OCI-LY1 (cell line): ENCODE data around the gene PSMD7.

ENCODE experiments used
- H2AFZ ChIP-seq: fragments of 200-600 bp; sonication (generic), shearing (Covaris generic); 2 replicates; pipeline ENCODE4 v1.6.0; 2014; ENCODE audit warnings: antibody characterized with exemption, mild to moderate bottlenecking, low read length
- H3F3A ChIP-seq: fragments of 200-600 bp; sonication (generic), shearing (Covaris generic); 2 replicates; pipeline ENCODE4 v1.6.0; 2014; ENCODE audit warnings: mild to moderate bottlenecking, antibody characterized with exemption, low read length, moderate library complexity; ENCODE audit not compliant: insufficient read depth
- H3K27ac ChIP-seq: fragments of 200-600 bp; sonication (generic); 2 replicates; pipeline ENCODE4 v1.5.1; 2014; ENCODE audit warnings: low read length, mixed run types, mild to moderate bottlenecking, low read depth; ENCODE audit not compliant: poor library complexity, severe bottlenecking
- H3K27me3 ChIP-seq: fragments of 200-600 bp; sonication (generic); 2 replicates; pipeline ENCODE4 v1.6.0; 2014; ENCODE audit warnings: antibody characterized with exemption, mild to moderate bottlenecking, low read length, moderate library complexity; ENCODE audit not compliant: insufficient read depth
- H3K36me3 ChIP-seq: fragments of 200-600 bp; sonication (generic); 2 replicates; pipeline ENCODE4 v1.6.1; 2014; ENCODE audit warnings: mild to moderate bottlenecking, antibody characterized with exemption, low read length, moderate library complexity, mixed read lengths; ENCODE audit not compliant: insufficient read depth
- H3K4me1 ChIP-seq: fragments of 200-600 bp; sonication (generic); 2 replicates; pipeline ENCODE4 v1.5.1; 2014; ENCODE audit warnings: mild to moderate bottlenecking, low read length, moderate library complexity; ENCODE audit not compliant: insufficient read depth, severe bottlenecking
- H3K4me2 ChIP-seq: fragments of 200-600 bp; sonication (generic), shearing (Covaris generic); 2 replicates; pipeline ENCODE4 v1.6.1; 2014; ENCODE audit warnings: low read length
- H3K4me3 ChIP-seq: fragments of 200-600 bp; sonication (generic); 2 replicates; pipeline ENCODE4 v1.5.1; 2014; ENCODE audit warnings: low read length, low read depth, mild to moderate bottlenecking, mixed read lengths; ENCODE audit not compliant: poor library complexity, severe bottlenecking
- H3K79me2 ChIP-seq: fragments of 200-600 bp; shearing (Covaris generic); 2 replicates; pipeline ENCODE4 v1.6.1; 2016; ENCODE audit warnings: mixed run types, low read length, mixed read lengths; ENCODE audit not compliant: insufficient read depth
- H3K9ac ChIP-seq: fragments of 200-600 bp; sonication (generic), shearing (Covaris generic); 2 replicates; pipeline ENCODE4 v1.6.1; 2014; ENCODE audit warnings: mild to moderate bottlenecking, low read length, mixed read lengths
- H3K9me2 ChIP-seq: fragments of 200-600 bp; sonication (generic), shearing (Covaris generic); 2 replicates; pipeline ENCODE4 v1.6.1; 2014; ENCODE audit warnings: low read depth, mild to moderate bottlenecking, low read length, mixed read lengths
- H3K9me3 ChIP-seq: fragments of 200-600 bp; shearing (Covaris generic); 2 replicates; pipeline ENCODE4 v1.6.1; 2014; ENCODE audit warnings: low read length, mixed read lengths
- H4K20me1 ChIP-seq: fragments of 200-600 bp; sonication (generic), shearing (Covaris generic); 2 replicates; pipeline ENCODE4 v1.6.0; 2016; ENCODE audit warnings: mild to moderate bottlenecking, low read length; ENCODE audit not compliant: insufficient read depth
- EZH2 ChIP-seq: fragments of 200-600 bp; sonication (generic), shearing (Covaris generic); IDR thresholded peaks from 2 replicates; pipeline ENCODE4 v1.8.0; 2017; ENCODE audit warnings: borderline replicate concordance, mixed run types, mild to moderate bottlenecking, antibody characterized with exemption, low read length, moderate library complexity, mixed read lengths
- TF ChIP-seq, protein P1 (sequence below): fragments of 200-600 bp; sonication (generic), shearing (Covaris generic); IDR thresholded peaks from 2 replicates; pipeline ENCODE4 v1.5.1; 2017; ENCODE audit warnings: mild to moderate bottlenecking, antibody characterized with exemption, low read length, moderate library complexity, mixed read lengths

Gene PSMD7

DNA sequence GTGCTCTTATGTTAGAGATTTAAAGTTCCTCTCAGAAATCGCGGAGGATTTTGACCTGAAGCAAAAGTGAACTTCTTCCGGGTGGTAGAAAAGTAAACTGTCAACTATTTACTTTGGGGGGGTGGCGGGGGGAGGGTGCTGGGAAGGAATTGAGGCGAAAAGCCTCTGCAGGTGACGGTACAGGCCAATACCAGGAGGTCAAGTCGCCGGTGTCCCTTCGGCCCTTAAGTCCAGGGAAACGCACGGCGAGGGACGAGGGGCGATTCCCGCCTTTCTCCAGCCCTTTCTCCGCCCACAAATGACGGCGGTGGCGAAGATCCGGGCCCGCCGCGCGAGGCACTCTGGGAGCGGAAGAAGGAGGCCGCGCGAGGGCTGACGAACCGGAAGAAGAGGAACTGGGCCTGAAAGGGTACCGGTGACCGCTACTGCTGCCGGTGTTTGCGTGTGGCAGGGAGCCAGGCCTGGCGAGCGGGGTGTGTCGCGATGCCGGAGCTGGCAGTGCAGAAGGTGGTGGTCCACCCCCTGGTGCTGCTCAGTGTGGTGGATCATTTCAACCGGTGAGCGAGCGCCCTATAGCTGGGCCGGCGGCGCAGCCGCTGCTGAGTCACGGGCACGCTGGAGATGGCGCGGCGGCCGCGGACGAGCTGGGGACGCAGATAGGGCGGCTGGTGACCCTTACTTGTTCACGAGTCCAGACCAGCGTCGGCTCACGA, at the start of gene PSMD7:
Gene PSMD7 (plus strand): TSS at position 383 of the 713 bp plus-strand sequence. CDS start 101 bp downstream, at position 484.
- H3K9me3 ChIP-seq = peaks cover 8% of the 10 kb centered on the region; the same call in 1 of the 2 replicates
- peak within 1 kb of the TSS; percentile 82 for H3K4me2 ChIP-seq
- H3K79me2 ChIP-seq = peaks cover 30% of the 10 kb centered on the region
- peak within 1 kb of the TSS; percentile 91 for H3K4me3 ChIP-seq
- H3K9me2 ChIP-seq = no peaks in the 10 kb centered on the region
- H3F3A ChIP-seq = no peaks in the 10 kb centered on the region
- H3K9ac ChIP-seq = peak within 1 kb of the TSS; percentile 97
- H3K27ac ChIP-seq = peak within 1 kb of the TSS; percentile 90
- H3K4me1 ChIP-seq = peaks cover 32% of the 10 kb centered on the region
- H4K20me1 ChIP-seq = no peaks in the 10 kb centered on the region
- no peaks in the 10 kb centered on the region for H3K27me3 ChIP-seq
- H3K36me3 ChIP-seq = peaks cover 46% of the 10 kb centered on the region
- H2AFZ ChIP-seq = peak within 1 kb of the TSS; percentile 76; the same call in 1 of the 2 replicates
- TF ChIP-seq EZH2 = no peak
- TF ChIP-seq, protein P1, sequence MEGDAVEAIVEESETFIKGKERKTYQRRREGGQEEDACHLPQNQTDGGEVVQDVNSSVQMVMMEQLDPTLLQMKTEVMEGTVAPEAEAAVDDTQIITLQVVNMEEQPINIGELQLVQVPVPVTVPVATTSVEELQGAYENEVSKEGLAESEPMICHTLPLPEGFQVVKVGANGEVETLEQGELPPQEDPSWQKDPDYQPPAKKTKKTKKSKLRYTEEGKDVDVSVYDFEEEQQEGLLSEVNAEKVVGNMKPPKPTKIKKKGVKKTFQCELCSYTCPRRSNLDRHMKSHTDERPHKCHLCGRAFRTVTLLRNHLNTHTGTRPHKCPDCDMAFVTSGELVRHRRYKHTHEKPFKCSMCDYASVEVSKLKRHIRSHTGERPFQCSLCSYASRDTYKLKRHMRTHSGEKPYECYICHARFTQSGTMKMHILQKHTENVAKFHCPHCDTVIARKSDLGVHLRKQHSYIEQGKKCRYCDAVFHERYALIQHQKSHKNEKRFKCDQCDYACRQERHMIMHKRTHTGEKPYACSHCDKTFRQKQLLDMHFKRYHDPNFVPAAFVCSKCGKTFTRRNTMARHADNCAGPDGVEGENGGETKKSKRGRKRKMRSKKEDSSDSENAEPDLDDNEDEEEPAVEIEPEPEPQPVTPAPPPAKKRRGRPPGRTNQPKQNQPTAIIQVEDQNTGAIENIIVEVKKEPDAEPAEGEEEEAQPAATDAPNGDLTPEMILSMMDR = no peak

DNA sequence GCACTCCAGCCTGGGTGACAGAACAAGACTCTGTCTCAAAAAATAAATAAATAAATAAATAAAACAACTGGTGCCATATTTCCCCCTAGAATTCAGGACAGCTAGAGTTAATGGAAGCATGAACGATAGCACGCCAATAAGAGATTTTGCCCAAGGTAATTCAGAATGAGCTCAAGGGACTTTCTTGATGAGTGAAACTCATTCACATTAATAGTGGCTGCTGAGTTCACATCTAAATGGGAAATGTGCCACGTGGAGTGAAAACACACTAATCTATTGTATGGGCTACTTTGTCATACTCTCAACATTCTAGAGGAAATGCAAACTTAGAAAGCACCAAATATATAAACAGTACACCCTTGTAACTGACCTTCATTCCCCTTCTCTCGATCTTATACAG, 47.4 kb upstream of the PSMD7 start:
- Histone ChIP-seq H3K79me2 (no peaks in the 10 kb centered on the region), H3K9me3 (no peaks in the 10 kb centered on the region), H3K9ac (no peak overlapping the region), H3K4me3 (no peak overlapping the region), H2AFZ (no peak overlapping the region), H3K4me2 (no peak overlapping the region), H4K20me1 (no peaks in the 10 kb centered on the region), H3F3A (no peaks in the 10 kb centered on the region), H3K4me1 (no peaks in the 10 kb centered on the region), H3K27me3 (no peaks in the 10 kb centered on the region), H3K27ac (no peak overlapping the region), H3K36me3 (no peaks in the 10 kb centered on the region), H3K9me2 (no peaks in the 10 kb centered on the region)
- TF ChIP-seq EZH2 = no peak

DNA sequence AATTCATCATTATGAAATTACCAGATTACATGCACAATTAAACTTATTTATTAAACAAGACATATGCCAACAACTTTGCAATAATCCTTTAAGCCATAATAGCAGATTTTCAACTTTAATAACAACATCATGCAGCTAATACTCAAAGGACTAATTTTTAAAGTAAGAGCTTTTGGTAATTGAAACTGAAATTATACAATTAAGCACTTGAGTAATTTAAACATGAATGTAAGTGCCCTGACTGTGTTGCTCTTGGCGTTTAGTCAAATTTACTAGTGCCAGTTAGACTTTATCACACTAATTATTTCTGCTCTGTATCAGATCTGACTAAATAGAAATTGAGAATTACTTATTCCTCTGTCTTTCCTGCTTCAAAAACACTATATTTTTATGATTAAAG, 46.8 kb upstream of the PSMD7 start:
- no peaks in the 10 kb centered on the region for H3K27me3 ChIP-seq
- no peak for TF ChIP-seq EZH2
- TF ChIP-seq, protein P1 = no peak
- no peaks in the 10 kb centered on the region for H3K9me2 ChIP-seq

DNA sequence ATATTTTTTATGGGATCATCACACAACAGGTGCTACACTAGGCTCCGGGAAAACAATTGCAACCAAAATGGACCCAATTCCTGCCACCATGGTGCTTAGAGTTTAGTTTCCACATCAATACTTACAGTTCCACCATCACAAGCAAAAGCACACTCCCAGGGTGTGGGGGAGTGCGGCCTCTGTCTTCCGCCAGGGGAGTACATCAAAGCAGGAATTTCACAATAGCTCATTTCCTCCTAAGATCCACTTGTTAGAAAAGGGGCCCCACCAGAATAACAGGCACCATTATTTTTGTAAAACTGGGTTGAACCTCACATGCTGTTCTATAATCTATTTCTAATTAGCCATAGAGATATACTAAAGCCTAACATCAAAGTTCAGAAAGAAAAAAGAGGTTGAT, 44.3 kb upstream of the PSMD7 start:
- H3K9me3 ChIP-seq = no peaks in the 10 kb centered on the region
- H3K79me2 ChIP-seq = no peaks in the 10 kb centered on the region
- no peak for TF ChIP-seq EZH2
- TF ChIP-seq, protein P1 = no peak
- no peak overlapping the region for H3K4me2 ChIP-seq
- no peaks in the 10 kb centered on the region for H3K27me3 ChIP-seq
- no peak overlapping the region for H3K9ac ChIP-seq
- no peaks in the 10 kb centered on the region for H3K36me3 ChIP-seq
- H3F3A ChIP-seq = no peaks in the 10 kb centered on the region
- H3K4me3 ChIP-seq = no peak overlapping the region
- H3K9me2 ChIP-seq = no peaks in the 10 kb centered on the region
- no peak overlapping the region for H3K27ac ChIP-seq
- no peak overlapping the region for H2AFZ ChIP-seq
- no peaks in the 10 kb centered on the region for H4K20me1 ChIP-seq
- H3K4me1 ChIP-seq = peaks cover 5% of the 10 kb centered on the region

More for the DNA sequence above, 46.8 kb upstream of the PSMD7 start:
- Histone ChIP-seq H3K79me2 (no peaks in the 10 kb centered on the region), H3K4me1 (no peaks in the 10 kb centered on the region), H3K9ac (no peak overlapping the region), H3K4me2 (no peak overlapping the region), H3F3A (no peaks in the 10 kb centered on the region), H3K9me3 (no peaks in the 10 kb centered on the region), H4K20me1 (no peaks in the 10 kb centered on the region), H3K27ac (no peak overlapping the region), H3K4me3 (no peak overlapping the region), H3K36me3 (no peaks in the 10 kb centered on the region), H2AFZ (no peak overlapping the region)
